SU-DHL-6 (cell line): ENCODE data around the gene DNM2.

Experiments
- EZH2phosphoT487 ChIP-seq: fragments of 200-600 bp; sonication (generic), shearing (Covaris generic); conservative IDR thresholded peaks from 2 replicates; pipeline ENCODE4 v1.6.1; 2018; ENCODE audit warnings: mild to moderate bottlenecking, antibody characterized with exemption, low read length, moderate library complexity, mixed read lengths
- TF ChIP-seq, protein P1 (sequence below): fragments of 200-600 bp; sonication (generic); IDR thresholded peaks from one replicate; pipeline ENCODE4 v1.5.1; 2017; ENCODE audit warnings: antibody characterized with exemption, mild to moderate bottlenecking, low read length, moderate library complexity; ENCODE audit not compliant: insufficient read depth, poor library complexity, severe bottlenecking

DNA sequence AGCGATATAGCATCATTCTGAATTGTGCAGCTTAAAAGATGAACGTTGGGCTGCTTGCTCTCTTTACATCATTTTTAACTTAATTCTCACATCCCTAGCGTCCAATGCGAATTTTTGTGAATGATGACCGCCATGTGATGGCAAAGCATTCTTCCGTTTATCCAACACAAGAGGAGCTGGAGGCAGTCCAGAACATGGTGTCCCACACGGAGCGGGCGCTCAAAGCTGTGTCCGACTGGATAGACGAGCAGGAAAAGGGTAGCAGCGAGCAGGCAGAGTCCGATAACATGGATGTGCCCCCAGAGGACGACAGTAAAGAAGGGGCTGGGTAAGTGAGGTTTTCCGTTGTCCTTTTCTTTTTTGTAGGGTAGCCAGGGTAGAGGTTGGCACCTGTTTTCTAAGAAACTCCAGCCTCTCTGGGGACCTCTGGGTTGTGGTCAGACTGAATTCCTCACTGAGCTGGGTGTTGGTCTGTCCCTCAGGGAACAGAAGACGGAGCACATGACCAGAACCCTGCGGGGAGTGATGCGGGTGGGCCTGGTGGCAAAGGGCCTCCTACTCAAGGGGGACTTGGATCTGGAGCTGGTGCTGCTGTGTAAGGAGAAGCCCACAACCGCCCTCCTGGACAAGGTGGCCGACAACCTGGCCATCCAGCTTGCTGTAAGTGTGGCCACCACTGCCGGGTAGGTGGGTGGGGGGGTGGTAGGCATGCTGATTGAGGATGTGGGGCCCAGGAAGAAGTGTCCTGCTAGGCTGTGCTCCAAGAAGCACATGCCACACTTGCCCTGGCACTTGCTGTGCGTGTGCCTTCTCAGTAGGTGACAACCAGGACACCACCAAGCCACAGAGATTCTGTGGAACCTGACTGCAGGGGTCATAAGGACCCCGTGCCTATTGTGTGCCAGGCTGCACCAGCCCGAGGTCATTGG, 46.7 kb upstream of the DNM2 start:
- TF ChIP-seq, protein P1, sequence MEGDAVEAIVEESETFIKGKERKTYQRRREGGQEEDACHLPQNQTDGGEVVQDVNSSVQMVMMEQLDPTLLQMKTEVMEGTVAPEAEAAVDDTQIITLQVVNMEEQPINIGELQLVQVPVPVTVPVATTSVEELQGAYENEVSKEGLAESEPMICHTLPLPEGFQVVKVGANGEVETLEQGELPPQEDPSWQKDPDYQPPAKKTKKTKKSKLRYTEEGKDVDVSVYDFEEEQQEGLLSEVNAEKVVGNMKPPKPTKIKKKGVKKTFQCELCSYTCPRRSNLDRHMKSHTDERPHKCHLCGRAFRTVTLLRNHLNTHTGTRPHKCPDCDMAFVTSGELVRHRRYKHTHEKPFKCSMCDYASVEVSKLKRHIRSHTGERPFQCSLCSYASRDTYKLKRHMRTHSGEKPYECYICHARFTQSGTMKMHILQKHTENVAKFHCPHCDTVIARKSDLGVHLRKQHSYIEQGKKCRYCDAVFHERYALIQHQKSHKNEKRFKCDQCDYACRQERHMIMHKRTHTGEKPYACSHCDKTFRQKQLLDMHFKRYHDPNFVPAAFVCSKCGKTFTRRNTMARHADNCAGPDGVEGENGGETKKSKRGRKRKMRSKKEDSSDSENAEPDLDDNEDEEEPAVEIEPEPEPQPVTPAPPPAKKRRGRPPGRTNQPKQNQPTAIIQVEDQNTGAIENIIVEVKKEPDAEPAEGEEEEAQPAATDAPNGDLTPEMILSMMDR = no peak
- TF ChIP-seq EZH2phosphoT487 = no peak
